Measurements from ENCODE around the gene NOP53. TPM values are rescaled to one million over a fixed set of nuclear protein-coding genes. Genes with fewer than 3 reads are reported as not detected.
"Not testable (repeated sequence)": the region's sequence is repeated elsewhere in the genome, so short reads cannot be mapped to it uniquely, and the experiment has no call there.

Gene NOP53
- polyA plus RNA-seq, 6 donors from 2014 or later = 128 to 360 (median 285) TPM

- peak; percentile 76 to 87 for ATAC-seq (ENCODE audit: low read depth in 2 of 2)
- DNase-seq = peak; percentile 42
- Mint-ChIP-seq H3K4me1 (peaks cover 4 to 10% (median 7%) of the 10 kb centered on the region in 3 donors), H3K27ac (peak overlapping the region in 1 of 6 donors; percentile 87), H3K27me3 (peaks cover 10 to 28% (median 23%) of the 10 kb centered on the region in 3 donors), H3K36me3 (peaks cover 5 to 6% of the 10 kb centered on the region in 2 donors), H3K4me3 (no peak overlapping the region), H3K9me3 (peaks cover 0 to 3% (median 0%) of the 10 kb centered on the region in 7 donors)
Observed at GRCh38 chr19:47707135-47707925, 38.0 kb upstream of the NOP53 start.

GRCh38 chr19:47711652-47712242 lies 33.6 kb upstream of the NOP53 start:
- H3K27me3 Mint-ChIP-seq = peaks cover 32 to 67% (median 58%) of the 10 kb centered on the region in 3 donors

DNA sequence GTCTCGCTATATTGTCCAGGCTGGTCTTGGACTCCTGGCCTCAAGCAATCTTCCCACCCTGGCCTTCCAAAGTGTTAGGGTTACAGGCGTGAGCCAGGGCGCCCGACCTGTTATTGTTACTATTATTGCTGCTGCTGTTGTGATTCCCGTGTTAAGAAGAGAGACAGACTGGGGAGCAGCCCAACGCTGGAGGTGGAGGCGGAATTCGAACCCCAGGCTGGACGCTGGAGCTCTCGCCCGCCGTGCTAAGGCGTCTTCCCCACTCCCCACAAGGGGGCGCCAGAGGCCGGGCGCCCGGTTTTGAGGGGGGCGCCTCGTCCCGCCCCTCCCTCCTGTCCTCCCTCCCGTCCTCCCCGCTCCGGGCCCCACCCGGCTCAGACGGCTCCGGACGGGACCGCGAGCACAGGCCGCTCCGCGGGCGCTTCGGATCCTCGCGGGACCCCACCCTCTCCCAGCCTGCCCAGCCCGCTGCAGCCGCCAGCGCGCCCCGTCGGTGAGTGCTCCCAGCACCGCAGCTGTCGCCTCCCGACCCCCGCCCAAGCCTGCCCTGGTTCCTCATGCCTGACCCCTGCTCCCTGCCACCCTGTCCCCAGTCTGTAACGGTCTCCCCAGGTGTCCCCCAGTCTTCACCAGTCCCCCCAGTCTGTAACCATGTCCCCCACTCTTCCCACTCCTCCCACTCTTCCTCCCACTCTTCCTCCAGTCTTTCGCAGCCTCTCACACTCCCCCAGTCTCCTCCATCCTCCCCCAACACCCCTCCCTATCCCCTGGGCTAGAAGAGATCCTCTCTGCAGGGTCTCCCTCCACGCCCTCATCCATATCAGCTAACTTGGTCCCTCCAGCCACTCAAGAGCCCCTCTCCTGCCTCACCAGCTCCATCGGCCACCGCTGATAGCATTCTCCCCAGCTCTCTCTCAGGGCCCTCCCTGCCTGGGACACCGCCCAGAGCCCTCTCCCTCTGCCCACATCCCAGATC lies 32.0 kb upstream of the NOP53 start, which contains the start of gene EHD2:
TSS of gene EHD2 (plus strand) at position 377 of the 976 bp plus-strand sequence. CDS start 3,191 bp downstream, outside the sequence.
- peaks cover 0 to 7% (median 6%) of the 10 kb centered on the region in 3 donors for H3K4me1 Mint-ChIP-seq
- peak within 1 kb of the TSS in 2 of 8 donors; percentile 35 to 61 for H3K4me3 Mint-ChIP-seq
- H3K27ac Mint-ChIP-seq = peak within 1 kb of the TSS in 2 of 6 donors; percentile 39 to 86
- peaks cover 8 to 23% (median 21%) of the 10 kb centered on the region in 7 donors for H3K9me3 Mint-ChIP-seq
- ATAC-seq (ENCODE audit: low read depth in 2 of 2) (peak; percentile 41 to 53), DNase-seq (no peak)
- H3K36me3 Mint-ChIP-seq = peaks cover 5 to 20% of the 10 kb centered on the region in 2 donors
- peaks cover 33 to 64% (median 56%) of the 10 kb centered on the region in 3 donors for H3K27me3 Mint-ChIP-seq

More at GRCh38 chr19:47711652-47712242, 33.6 kb upstream of the NOP53 start:
- Mint-ChIP-seq H3K36me3 (peaks cover 5 to 20% of the 10 kb centered on the region in 2 donors), H3K4me1 (peaks cover 9 to 13% (median 10%) of the 10 kb centered on the region in 3 donors), H3K27ac (no peak overlapping the region), H3K4me3 (peak overlapping the region in 1 of 8 donors; percentile 64), H3K9me3 (peaks cover 8 to 21% (median 20%) of the 10 kb centered on the region in 7 donors)
- DNase-seq (no peak), ATAC-seq (ENCODE audit: low read depth in 2 of 2) (no peak)

GRCh38 chr19:47714339-47714738 lies 31.0 kb upstream of the NOP53 start:
- ATAC-seq (ENCODE audit: low read depth in 2 of 2) = no peak
- H3K27ac Mint-ChIP-seq = no peak overlapping the region
- peaks cover 33 to 60% (median 56%) of the 10 kb centered on the region in 3 donors for H3K27me3 Mint-ChIP-seq
- H3K4me1 Mint-ChIP-seq = peaks cover 0 to 7% (median 6%) of the 10 kb centered on the region in 3 donors
- peaks cover 8 to 23% (median 21%) of the 10 kb centered on the region in 7 donors for H3K9me3 Mint-ChIP-seq
- H3K4me3 Mint-ChIP-seq = peak overlapping the region in 1 of 8 donors; percentile 21
- DNase-seq = no peak
- H3K36me3 Mint-ChIP-seq = peaks cover 5 to 20% of the 10 kb centered on the region in 2 donors

GRCh38 chr19:47714855-47715254 lies 30.5 kb upstream of the NOP53 start:
- not testable (repeated sequence) for ATAC-seq (ENCODE audit: low read depth in 2 of 2); H3K27ac Mint-ChIP-seq; DNase-seq; H3K4me1 Mint-ChIP-seq
- H3K4me3 Mint-ChIP-seq = peak overlapping the region in 2 of 8 donors; percentile 16 to 75
- H3K27me3 Mint-ChIP-seq = peaks cover 33 to 61% (median 56%) of the 10 kb centered on the region in 3 donors
- H3K36me3 Mint-ChIP-seq = peaks cover 5 to 20% of the 10 kb centered on the region in 2 donors
- H3K9me3 Mint-ChIP-seq = peaks cover 8 to 23% (median 21%) of the 10 kb centered on the region in 7 donors

- Mint-ChIP-seq H3K27ac (no peak overlapping the region), H3K4me3 (no peak overlapping the region), H3K9me3 (peaks cover 8 to 23% (median 21%) of the 10 kb centered on the region in 7 donors), H3K36me3 (peaks cover 5 to 20% of the 10 kb centered on the region in 2 donors), H3K27me3 (peaks cover 40 to 69% (median 68%) of the 10 kb centered on the region in 3 donors), H3K4me1 (peaks cover 0 to 7% (median 6%) of the 10 kb centered on the region in 3 donors)
- DNase-seq (no peak), ATAC-seq (ENCODE audit: low read depth in 2 of 2) (no peak)
Observed at GRCh38 chr19:47716270-47716937, 28.9 kb upstream of the NOP53 start.

DNA sequence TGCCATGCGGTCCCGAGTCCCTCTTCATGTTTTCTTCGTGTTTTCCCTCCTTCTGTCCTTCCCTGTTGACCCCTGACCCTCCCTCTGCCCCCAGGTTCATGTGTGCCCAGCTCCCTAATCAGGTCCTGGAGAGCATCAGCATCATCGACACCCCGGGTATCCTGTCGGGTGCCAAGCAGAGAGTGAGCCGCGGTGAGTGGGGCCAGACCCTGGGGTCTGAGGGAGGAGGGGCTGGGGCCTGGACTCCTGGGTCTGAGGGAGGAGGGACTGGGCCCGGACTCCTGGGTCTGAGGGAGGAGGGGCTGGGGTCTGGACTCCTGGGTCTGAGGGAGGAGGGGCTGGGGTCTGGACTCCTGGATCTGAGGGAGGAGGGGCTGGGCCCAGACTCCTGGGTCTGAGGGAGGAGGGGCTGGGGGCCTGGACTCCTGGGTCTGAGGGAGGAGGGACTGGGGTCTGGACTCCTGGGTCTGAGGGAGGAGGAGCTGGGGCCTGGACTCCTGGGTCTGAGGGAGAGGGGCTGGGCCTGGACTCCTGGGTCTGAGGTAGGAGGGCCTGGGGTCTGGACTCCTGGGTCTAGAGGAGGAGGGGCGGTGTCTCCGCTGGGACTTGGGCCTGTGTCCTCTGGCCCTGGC lies 26.8 kb upstream of the NOP53 start:
- H3K4me3 Mint-ChIP-seq; ATAC-seq (ENCODE audit: low read depth in 2 of 2); H3K4me1 Mint-ChIP-seq; DNase-seq; H3K27ac Mint-ChIP-seq: not testable (repeated sequence)
- Mint-ChIP-seq H3K36me3 (peaks cover 5 to 18% of the 10 kb centered on the region in 2 donors), H3K27me3 (peaks cover 30 to 60% (median 60%) of the 10 kb centered on the region in 3 donors), H3K9me3 (peaks cover 8 to 21% (median 19%) of the 10 kb centered on the region in 7 donors)

- peaks cover 5 to 11% of the 10 kb centered on the region in 2 donors for H3K36me3 Mint-ChIP-seq
- no peaks in the 10 kb centered on the region for H3K4me1 Mint-ChIP-seq
- DNase-seq = no peak
- no peak overlapping the region for H3K27ac Mint-ChIP-seq
- H3K4me3 Mint-ChIP-seq = no peak overlapping the region
- peaks cover 2 to 14% (median 11%) of the 10 kb centered on the region in 7 donors for H3K9me3 Mint-ChIP-seq
- peaks cover 23 to 55% (median 53%) of the 10 kb centered on the region in 3 donors for H3K27me3 Mint-ChIP-seq
- ATAC-seq (ENCODE audit: low read depth in 2 of 2) = no peak
Observed at GRCh38 chr19:47719047-47719859, 26.1 kb upstream of the NOP53 start.

DNA sequence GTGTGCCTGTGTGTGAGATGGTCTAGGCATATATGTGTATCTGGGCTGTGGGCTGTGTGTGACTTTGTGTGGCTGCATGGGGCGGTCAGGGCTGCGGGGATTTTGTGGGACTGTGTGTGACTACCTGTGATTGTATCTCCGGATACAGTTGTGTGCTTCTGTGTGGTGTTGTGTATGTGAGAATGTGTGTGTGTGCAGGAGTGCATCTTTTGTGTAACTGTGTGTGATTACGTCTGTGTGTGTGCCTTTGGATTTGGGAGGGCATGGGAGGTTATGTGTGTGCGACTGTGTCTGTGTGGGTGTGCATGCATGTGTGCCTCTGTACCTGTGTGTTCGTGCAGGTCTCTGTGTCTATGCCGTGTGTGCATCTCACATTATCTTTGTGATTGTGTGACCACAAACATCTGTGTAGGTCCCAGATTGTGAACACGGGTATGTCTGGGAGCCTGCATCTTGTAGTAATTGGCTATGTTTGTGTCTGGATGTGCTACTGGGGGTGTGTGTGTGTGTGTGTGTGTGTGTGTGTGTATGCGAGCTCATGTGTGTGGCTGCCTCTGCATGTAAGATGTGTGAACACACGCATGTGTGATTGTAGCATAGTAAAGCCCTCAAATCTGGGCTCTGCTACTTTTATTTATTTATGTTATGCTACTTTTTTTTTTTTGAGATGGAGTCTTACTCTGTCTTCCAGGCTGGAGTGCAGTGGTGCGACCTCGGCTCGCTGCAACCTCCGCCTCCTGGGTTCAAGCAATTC lies 24.5 kb upstream of the NOP53 start:
- Mint-ChIP-seq H3K36me3 (no peaks in the 10 kb centered on the region), H3K9me3 (peaks cover 0 to 4% (median 0%) of the 10 kb centered on the region in 7 donors), H3K27ac (peak overlapping the region in 1 of 6 donors; percentile 7), H3K4me3 (no peak overlapping the region), H3K27me3 (peaks cover 12 to 52% (median 37%) of the 10 kb centered on the region in 3 donors), H3K4me1 (no peaks in the 10 kb centered on the region)
- ATAC-seq (ENCODE audit: low read depth in 2 of 2) (no peak), DNase-seq (no peak)

GRCh38 chr19:47723581-47723940 lies 21.8 kb upstream of the NOP53 start:
- H3K4me1 Mint-ChIP-seq = peaks cover 0 to 9% (median 5%) of the 10 kb centered on the region in 3 donors
- ATAC-seq (ENCODE audit: low read depth in 2 of 2) (peak in 1 of 2 donors; percentile 32), DNase-seq (no peak)
- H3K36me3 Mint-ChIP-seq = no peaks in the 10 kb centered on the region
- no peak overlapping the region for H3K27ac Mint-ChIP-seq
- H3K27me3 Mint-ChIP-seq = peaks cover 16 to 54% (median 37%) of the 10 kb centered on the region in 3 donors
- H3K4me3 Mint-ChIP-seq = no peak overlapping the region
- no peaks in the 10 kb centered on the region for H3K9me3 Mint-ChIP-seq

All from naive B cell (primary cell).